GM12873 (cell line): ENCODE data around the gene AP5B1.

Experiments
- CTCF ChIP-seq: IDR thresholded peaks from 2 replicates; pipeline ENCODE4 v1.5.1; 2012; ENCODE audit warnings: low read depth, mild to moderate bottlenecking, moderate library complexity, low read length, control low read depth; ENCODE audit not compliant: insufficient read depth; ENCODE audit errors: missing control alignments

The AP5B1 gene

GRCh38 chr11:65790902-65791650 lies 10.3 kb upstream of the AP5B1 start:
- no peak for TF ChIP-seq CTCF

DNA sequence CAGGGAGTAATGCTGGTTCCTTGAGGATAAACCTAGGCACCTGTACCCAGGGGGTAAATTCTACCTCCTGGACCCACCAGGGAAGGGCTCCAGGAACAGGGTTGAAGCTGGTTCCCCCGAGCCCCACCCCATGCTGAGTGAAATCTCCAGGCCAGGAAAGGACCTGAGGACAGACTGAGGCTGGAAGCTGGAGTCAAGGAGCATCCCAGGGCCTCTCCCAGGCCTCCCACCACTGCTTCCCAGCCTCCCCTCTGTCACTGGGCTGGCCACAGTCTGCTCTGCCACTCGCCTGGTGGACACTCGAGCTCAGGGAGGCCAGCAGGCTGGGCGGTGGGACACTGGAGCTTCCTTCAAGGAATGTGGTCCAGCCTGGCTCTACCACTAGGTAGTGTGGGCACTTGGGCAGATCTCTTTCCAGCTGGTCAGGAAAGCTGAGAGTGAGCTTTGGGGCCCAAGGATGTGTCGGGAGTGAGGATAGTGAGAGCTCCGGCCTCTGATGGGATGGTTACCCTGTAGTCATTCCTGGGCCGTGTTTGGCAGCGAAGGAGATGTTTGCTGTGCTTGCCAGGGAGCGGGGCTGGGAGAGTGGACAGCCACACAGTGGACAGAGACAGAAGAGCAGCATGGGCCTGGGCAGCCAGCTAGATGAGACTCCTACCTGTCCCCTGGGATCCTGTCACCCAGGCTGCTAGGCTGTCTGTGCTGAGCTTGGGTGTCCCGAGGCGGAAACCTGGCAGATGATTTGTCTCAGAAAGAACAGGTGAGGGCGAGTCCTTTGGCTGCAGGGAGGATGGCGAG lies 9.5 kb upstream of the AP5B1 start:
- TF ChIP-seq CTCF: no peak

GRCh38 chr11:65789230-65790103 lies 8.7 kb upstream of the AP5B1 start:
- no peak for TF ChIP-seq CTCF

DNA sequence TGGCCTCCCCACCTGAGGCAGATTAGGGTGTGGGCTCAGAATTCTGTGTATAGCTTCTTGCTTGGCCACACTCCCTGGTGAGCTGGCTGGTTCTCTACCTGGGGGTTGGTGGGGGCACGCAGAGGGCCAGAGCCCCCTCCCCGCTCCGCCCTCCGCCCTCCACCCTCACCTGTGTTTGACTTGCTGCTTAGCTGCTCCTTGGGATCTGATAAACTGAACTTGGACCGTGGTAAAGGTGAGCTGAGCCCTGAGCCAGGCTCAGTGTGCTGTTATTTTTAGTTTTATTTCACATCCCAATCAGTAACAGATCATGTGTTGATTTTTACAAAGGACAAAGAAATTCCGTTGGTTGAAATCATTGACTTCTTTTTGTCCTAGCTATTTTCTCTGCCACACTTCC lies 8.0 kb upstream of the AP5B1 start:
- TF ChIP-seq CTCF: no peak

DNA sequence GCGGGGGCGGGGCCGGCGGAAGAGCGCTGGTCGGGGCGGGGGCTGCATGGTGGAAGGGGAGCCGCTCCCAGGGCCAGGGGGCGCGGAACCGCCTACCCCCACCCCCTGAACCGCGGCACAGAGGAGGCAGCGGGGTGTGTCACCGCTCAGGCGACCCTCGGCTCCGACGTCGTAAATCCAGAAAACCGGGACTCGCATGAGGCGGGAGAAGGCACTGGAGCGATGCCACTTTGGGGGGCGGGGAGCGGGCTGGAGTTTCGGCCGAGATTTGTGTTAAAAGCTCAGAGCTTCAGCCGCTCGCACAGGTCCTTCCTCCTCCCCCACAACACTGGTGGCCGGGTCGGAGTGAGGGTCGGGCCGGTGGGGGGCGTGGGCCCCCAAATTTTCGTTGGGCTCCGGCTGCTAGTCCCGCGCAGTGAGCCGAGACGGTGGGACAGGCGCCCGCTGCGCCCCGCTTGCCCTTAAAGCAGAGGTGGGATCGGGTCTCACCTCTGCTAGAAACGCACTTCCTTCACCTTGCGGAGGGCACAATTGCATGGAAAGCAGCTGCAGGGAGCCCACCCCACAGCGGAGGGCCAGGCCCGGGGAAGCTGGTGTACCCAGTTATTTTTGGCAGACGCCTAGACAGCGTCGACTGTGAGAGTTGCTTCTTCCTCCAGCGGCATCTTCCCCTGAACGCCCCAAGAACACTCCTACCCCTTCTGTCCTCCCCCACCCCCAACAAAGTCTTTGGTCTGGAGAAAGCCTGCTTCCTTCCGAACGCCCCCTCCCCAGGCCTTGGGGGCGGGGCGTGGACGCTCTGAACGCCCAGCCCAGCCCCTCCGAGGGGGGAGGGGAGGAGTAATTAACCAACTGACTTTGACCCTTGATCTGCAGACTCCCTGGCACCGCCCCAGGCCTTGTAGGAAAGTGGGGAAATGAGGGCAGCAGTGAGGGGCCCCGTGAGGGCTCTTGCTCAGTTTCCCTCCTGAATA lies 7.2 kb upstream of the AP5B1 start:
- no peak for TF ChIP-seq CTCF

DNA sequence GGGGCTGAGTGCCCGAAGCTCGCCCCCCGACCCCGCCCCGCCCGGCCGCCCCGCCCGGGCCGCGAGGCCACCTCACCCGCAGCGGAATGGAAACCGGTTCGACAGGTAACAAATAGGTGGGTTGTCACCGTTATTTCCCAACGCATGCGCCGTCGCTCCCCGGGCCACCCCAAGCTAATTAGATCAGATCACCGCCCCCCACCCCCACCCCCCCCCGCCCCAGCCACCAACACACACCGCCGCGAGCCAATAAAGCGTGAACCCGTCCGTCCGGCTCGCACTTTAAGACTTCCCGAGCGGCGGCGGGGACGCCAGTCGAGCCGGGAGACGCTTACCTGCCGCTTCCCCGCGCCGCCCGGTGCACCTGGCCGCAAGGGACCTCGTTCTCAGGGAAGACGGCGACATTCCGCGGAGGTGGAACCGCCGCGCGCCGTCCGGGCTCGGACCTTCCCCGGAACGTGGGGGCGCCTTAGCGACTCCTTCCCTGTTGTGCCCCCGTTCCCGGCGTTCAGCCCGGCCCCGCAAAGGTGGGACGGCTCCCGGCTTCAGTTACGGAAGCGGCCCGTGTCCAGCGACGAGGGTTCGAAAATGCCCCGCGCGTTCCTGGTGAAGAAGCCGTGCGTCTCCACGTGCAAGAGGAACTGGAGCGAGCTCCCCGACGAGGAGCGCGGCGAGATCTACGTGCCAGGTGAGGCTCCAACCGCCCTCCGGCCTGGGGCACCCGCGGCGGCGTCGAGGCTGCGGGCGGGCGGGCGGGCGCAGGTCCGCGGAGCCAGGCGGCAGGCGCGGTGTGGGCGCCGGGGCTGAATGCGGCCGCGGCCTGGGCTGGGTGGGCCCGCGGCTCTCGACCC lies 6.2 kb upstream of the AP5B1 start, which contains the start of gene OVOL1:
Gene OVOL1 (plus strand): TSS at position 278 of the 851 bp plus-strand sequence. CDS start 311 bp downstream, at position 589.
- TF ChIP-seq CTCF: no peak
